HEK293 (cell line): Measurements from ENCODE around the gene GNG7.

ENCODE experiments used
- BCL11A ChIP-seq: fragments of 450-650 bp; formaldehyde crosslinking; IDR thresholded peaks from 2 replicates; pipeline ENCODE4 v1.5.1; 2016; ENCODE audit warnings: low read depth, missing biosample characterization, missing genetic modification characterization
- CTCF ChIP-seq: fragments of 450-650 bp; formaldehyde crosslinking; IDR thresholded peaks from 2 replicates; pipeline ENCODE4 v1.5.1; 2016; ENCODE audit warnings: missing biosample characterization, missing genetic modification characterization
- FEZF1 ChIP-seq: fragments of 450-650 bp; formaldehyde crosslinking; IDR thresholded peaks from 2 replicates; pipeline ENCODE4 v1.5.1; 2016; ENCODE audit warnings: missing biosample characterization, missing genetic modification characterization
- GLIS2 ChIP-seq: fragments of 450-650 bp; formaldehyde crosslinking; IDR thresholded peaks from 2 replicates; pipeline ENCODE4 v1.5.1; 2016; ENCODE audit warnings: missing biosample characterization, missing genetic modification characterization
- HIC1 ChIP-seq: fragments of 450-650 bp; formaldehyde crosslinking; IDR thresholded peaks from 2 replicates; pipeline ENCODE4 v1.5.1; 2016; ENCODE audit warnings: missing biosample characterization, missing genetic modification characterization
- KLF1 ChIP-seq: fragments of 450-650 bp; formaldehyde crosslinking; IDR thresholded peaks from 2 replicates; pipeline ENCODE4 v1.5.1; 2016; ENCODE audit warnings: missing biosample characterization, missing genetic modification characterization
- KLF16 ChIP-seq: fragments of 450-650 bp; formaldehyde crosslinking; IDR thresholded peaks from 2 replicates; pipeline ENCODE4 v1.5.1; 2017; ENCODE audit warnings: missing biosample characterization, missing genetic modification characterization
- KLF17 ChIP-seq: fragments of 450-650 bp; formaldehyde crosslinking; IDR thresholded peaks from 2 replicates; pipeline ENCODE4 v1.5.1; 2016; ENCODE audit warnings: missing biosample characterization, missing genetic modification characterization
- OSR2 ChIP-seq: fragments of 450-650 bp; formaldehyde crosslinking; IDR thresholded peaks from 2 replicates; pipeline ENCODE4 v1.5.1; 2016; ENCODE audit warnings: missing biosample characterization, missing genetic modification characterization
- PATZ1 ChIP-seq: fragments of 450-650 bp; formaldehyde crosslinking; IDR thresholded peaks from 2 replicates; pipeline ENCODE4 v1.5.1; 2016; ENCODE audit warnings: missing biosample characterization, missing genetic modification characterization
- SP2 ChIP-seq: fragments of 450-650 bp; formaldehyde crosslinking; IDR thresholded peaks from 2 replicates; pipeline ENCODE4 v1.5.1; 2016; ENCODE audit warnings: missing biosample characterization, missing genetic modification characterization
- ZEB2 ChIP-seq: fragments of 450-650 bp; formaldehyde crosslinking; IDR thresholded peaks from 2 replicates; pipeline ENCODE4 v1.5.1; 2016; ENCODE audit warnings: missing biosample characterization, missing genetic modification characterization
- ZFHX2 ChIP-seq: fragments of 450-650 bp; formaldehyde crosslinking; conservative IDR thresholded peaks from 2 replicates; pipeline ENCODE4 v1.5.1; 2016; ENCODE audit warnings: missing biosample characterization, missing genetic modification characterization
- ZFP37 ChIP-seq: fragments of 450-650 bp; formaldehyde crosslinking; IDR thresholded peaks from 2 replicates; pipeline ENCODE4 v1.5.1; 2016; ENCODE audit warnings: missing biosample characterization, missing genetic modification characterization
- ZNF155 ChIP-seq: fragments of 450-650 bp; formaldehyde crosslinking; IDR thresholded peaks from 2 replicates; pipeline ENCODE4 v1.5.1; 2016; ENCODE audit warnings: missing biosample characterization, missing genetic modification characterization
- ZNF239 ChIP-seq: fragments of 450-650 bp; formaldehyde crosslinking; IDR thresholded peaks from 2 replicates; pipeline ENCODE4 v1.5.1; 2016; ENCODE audit warnings: missing biosample characterization, missing genetic modification characterization
- ZNF24 ChIP-seq: fragments of 450-650 bp; formaldehyde crosslinking; IDR thresholded peaks from 2 replicates; pipeline ENCODE4 v1.5.1; 2016; ENCODE audit warnings: missing biosample characterization, missing genetic modification characterization
- ZNF335 ChIP-seq: fragments of 450-650 bp; formaldehyde crosslinking; conservative IDR thresholded peaks from 2 replicates; pipeline ENCODE4 v1.5.1; 2016; ENCODE audit warnings: missing biosample characterization, missing genetic modification characterization
- ZNF433 ChIP-seq: fragments of 450-650 bp; formaldehyde crosslinking; IDR thresholded peaks from 2 replicates; pipeline ENCODE4 v1.5.1; 2016; ENCODE audit warnings: missing biosample characterization, missing genetic modification characterization, low read depth
- ZNF449 ChIP-seq: fragments of 450-650 bp; formaldehyde crosslinking; IDR thresholded peaks from 2 replicates; pipeline ENCODE4 v1.5.1; 2017; ENCODE audit warnings: missing biosample characterization, mild to moderate bottlenecking, missing genetic modification characterization, moderate library complexity
- ZNF521 ChIP-seq: fragments of 450-650 bp; formaldehyde crosslinking; IDR thresholded peaks from 2 replicates; pipeline ENCODE4 v1.5.1; 2017; ENCODE audit warnings: missing biosample characterization, mild to moderate bottlenecking, missing genetic modification characterization
- ZNF624 ChIP-seq: fragments of 450-650 bp; formaldehyde crosslinking; IDR thresholded peaks from 2 replicates; pipeline ENCODE4 v1.5.1; 2017; ENCODE audit warnings: missing biosample characterization, missing genetic modification characterization
- ZNF654 ChIP-seq: fragments of 450-650 bp; formaldehyde crosslinking; IDR thresholded peaks from 2 replicates; pipeline ENCODE4 v1.5.1; 2016; ENCODE audit warnings: low read depth, missing biosample characterization, missing genetic modification characterization
- ZNF692 ChIP-seq: fragments of 450-650 bp; formaldehyde crosslinking; IDR thresholded peaks from 2 replicates; pipeline ENCODE4 v1.5.1; 2016; ENCODE audit warnings: missing biosample characterization, missing genetic modification characterization
- ZNF792 ChIP-seq: fragments of 450-650 bp; formaldehyde crosslinking; IDR thresholded peaks from 2 replicates; pipeline ENCODE4 v1.5.1; 2016; ENCODE audit warnings: missing biosample characterization, missing genetic modification characterization
- ZSCAN4 ChIP-seq: fragments of 450-650 bp; formaldehyde crosslinking; IDR thresholded peaks from 2 replicates; pipeline ENCODE4 v1.5.1; 2017; ENCODE audit warnings: missing biosample characterization, missing genetic modification characterization

Gene GNG7

GRCh38 chr19:2524840-2525723, 177.4 kb downstream of the GNG7 start (continued):
- 0 out of 2 replicates have a peak, but pooled peaks have one; percentile 6 for TF ChIP-seq ZSCAN4 (tag by site-specific recombination)
- no peak for TF ChIP-seq ZNF521 (tag by site-specific recombination)
- 0 out of 2 replicates have a peak, but pooled peaks have one; percentile 26 for TF ChIP-seq BCL11A
- TF ChIP-seq PATZ1 = peak; percentile 97
- TF ChIP-seq ZNF24 (tag by site-specific recombination) = 0 out of 2 replicates have a peak, but pooled peaks have one; percentile 57
- peak; percentile 13; the same call in 1 of the 2 replicates for TF ChIP-seq FEZF1
- TF ChIP-seq CTCF = no peak; the same call in 1 of the 2 replicates
- TF ChIP-seq ZNF449 (tag by site-specific recombination) = peak; percentile 42; the same call in 1 of the 2 replicates
- peak; percentile 57 for TF ChIP-seq ZNF692 (tag by site-specific recombination)
- peak; percentile 97 for TF ChIP-seq ZNF335 (tag by site-specific recombination)
- TF ChIP-seq SP2 = peak; percentile 47
- peak; percentile 83 for TF ChIP-seq OSR2 (tag by site-specific recombination)
- TF ChIP-seq ZNF239 = no peak
- TF ChIP-seq ZFHX2 (tag by site-specific recombination) = peak; percentile 63
- no peak for TF ChIP-seq ZNF792 (tag by site-specific recombination)
- peak; percentile 88 for TF ChIP-seq GLIS2 (tag by site-specific recombination)
- peak; percentile 71; the same call in 1 of the 2 replicates for TF ChIP-seq HIC1
- no peak for TF ChIP-seq ZNF624 (tag by site-specific recombination)
- TF ChIP-seq ZEB2 (tag by site-specific recombination) = peak; percentile 86
- no peak for TF ChIP-seq ZNF433
- TF ChIP-seq KLF1 = peak; percentile 84
- no peak for TF ChIP-seq ZNF654
- TF ChIP-seq KLF17 (tag by site-specific recombination) = peak; percentile 88; the same call in 1 of the 2 replicates
- TF ChIP-seq ZFP37 (tag by site-specific recombination) = 0 out of 2 replicates have a peak, but pooled peaks have one; percentile 44
- TF ChIP-seq KLF16 (tag by site-specific recombination) = peak; percentile 82
- TF ChIP-seq ZNF155 = no peak
